Dermis microvascular lymphatic vessel endothelial cell (primary cell): ENCODE measurements around the gene SNX21. TPM values are rescaled to one million over a fixed set of nuclear protein-coding genes. Genes with fewer than 3 reads are reported as not detected.
"Not testable (repeated sequence)": the region's sequence is repeated elsewhere in the genome, so short reads cannot be mapped to it uniquely, and the experiment has no call there.

ENCODE experiments used
- DNase-seq, 2 donors: peaks; one replicate each; pipeline versions ENCODE4 v3.0.0 to v3.0.0-alpha.2; 2010; ENCODE audit warnings: low read depth in 2 of 2
- total RNA-seq: library from RNA; depleted of rRNA; stranded (reverse); fragments of >200 nt; gene quantifications from 2 replicates; pipeline ENCODE4 v1.2.1, GENCODE V29; 2014

SNX21 gene
- total RNA-seq = 11.7 and 13.4 TPM in 2 replicates

GRCh38 chr20:45833030-45833882 is at the start of gene SNX21:
Gene SNX21 (plus strand): TSS chr20:45833799. CDS start chr20:45833920, 121 bp downstream.
- peak; percentile 21 to 78 for DNase-seq

GRCh38 chr20:45788351-45788750 is 45.2 kb upstream of the SNX21 start:
- no peak for DNase-seq

- no peak for DNase-seq
Observed at GRCh38 chr20:45792317-45793118, 41.1 kb upstream of the SNX21 start.

GRCh38 chr20:45796337-45797065 is 37.1 kb upstream of the SNX21 start:
- no peak for DNase-seq

- DNase-seq = not testable (repeated sequence)
Observed at GRCh38 chr20:45797510-45797909, 36.1 kb upstream of the SNX21 start.

GRCh38 chr20:45797955-45798354 is 35.6 kb upstream of the SNX21 start:
- not testable (repeated sequence) for DNase-seq

GRCh38 chr20:45798935-45799642 is 34.5 kb upstream of the SNX21 start:
- DNase-seq = peak; percentile 27 to 59

- DNase-seq = no peak
Observed at GRCh38 chr20:45801851-45802250, 31.7 kb upstream of the SNX21 start.

- DNase-seq = peak; percentile 53 to 63
Observed at GRCh38 chr20:45810191-45810970, 23.2 kb upstream of the SNX21 start.

GRCh38 chr20:45812157-45813005 is 21.2 kb upstream of the SNX21 start, which contains the start of gene UBE2C:
Gene UBE2C (plus strand): TSS chr20:45812644. CDS start chr20:45812696, 52 bp downstream.
- peak; percentile 99 to 100 for DNase-seq

GRCh38 chr20:45813006-45813340 is 20.6 kb upstream of the SNX21 start:
- DNase-seq = no peak

- no peak for DNase-seq
Observed at GRCh38 chr20:45813489-45813888, 20.1 kb upstream of the SNX21 start.

- no peak for DNase-seq
Observed at GRCh38 chr20:45814314-45814713, 19.3 kb upstream of the SNX21 start.

GRCh38 chr20:45816951-45817350 is 16.6 kb upstream of the SNX21 start:
- no peak for DNase-seq

GRCh38 chr20:45817376-45818194 is 16.0 kb upstream of the SNX21 start:
- DNase-seq = peak in 1 of 2 donors; percentile 26

GRCh38 chr20:45818239-45818638 is 15.4 kb upstream of the SNX21 start:
- no peak for DNase-seq

GRCh38 chr20:45819466-45819865 is 14.1 kb upstream of the SNX21 start:
- DNase-seq = no peak

- no peak for DNase-seq
Observed at GRCh38 chr20:45821947-45822346, 11.7 kb upstream of the SNX21 start.
